PC-3 (cell line): Measurements from ENCODE around the gene DLX5. TPM values are rescaled to one million over a fixed set of nuclear protein-coding genes. Genes with fewer than 3 reads are reported as not detected.

Experiments used
- ATAC-seq: fragments of 200-7000 bp; cut with Tn5 transposase; 2 replicates; pipeline ENCODE4 v1.9.1; 2020; ENCODE audit warnings: mild to moderate bottlenecking, moderate library complexity
- BruUV-seq: library from RNA; stranded (reverse); fragments of 400-500 nt; replicated peaks from 2 replicates; lab custom pipeline; 2021; lab: Mats Ljungman, UMichigan
- CTCF ChIA-PET: fragments of 300-600 bp; sonication (Branson Sonifier 250); formaldehyde crosslinking; loops from one replicate; lab custom pipeline; 2022; ENCODE audit warnings: antibody characterized with exemption; lab: Charles Lee
- POLR2A ChIA-PET: fragments of 300-600 bp; sonication (Branson Sonifier 250); formaldehyde crosslinking; loops from one replicate; lab custom pipeline; 2022; ENCODE audit warnings: antibody characterized with exemption; ENCODE audit not compliant: unreplicated experiment; lab: Charles Lee
- DNase-seq: peaks from one replicate; pipeline ENCODE4 v3.0.0-alpha.2; 2015
- H2AFZ ChIP-seq: fragments of 300-600 bp; sonication (generic); 2 replicates; pipeline ENCODE4 v1.6.0; 2016; ENCODE audit warnings: antibody characterized with exemption, low read length
- H3F3A ChIP-seq: fragments of 300-600 bp; sonication (generic); one replicate; pipeline ENCODE4 v1.6.0; 2017; ENCODE audit warnings: antibody characterized with exemption, low read length, control low read depth, mild to moderate bottlenecking; ENCODE audit not compliant: unreplicated experiment
- H3K27ac ChIP-seq: fragments of 300-600 bp; sonication (generic); 2 replicates; pipeline ENCODE4 v1.5.1; 2016; ENCODE audit warnings: mild to moderate bottlenecking, low read length
- H3K27me3 ChIP-seq: fragments of 300-600 bp; sonication (generic); 2 replicates; pipeline ENCODE4 v1.6.1; 2016; ENCODE audit warnings: low read length, mixed read lengths
- H3K36me3 ChIP-seq: fragments of 300-600 bp; sonication (generic); 2 replicates; pipeline ENCODE4 v1.6.1; 2016; ENCODE audit warnings: low read depth, mixed run types, low read length, mixed read lengths
- H3K4me1 ChIP-seq: fragments of 300-600 bp; sonication (generic); 2 replicates; pipeline ENCODE4 v1.5.1; 2016; ENCODE audit warnings: low read length; ENCODE audit not compliant: insufficient read depth
- H3K4me2 ChIP-seq: fragments of 300-600 bp; sonication (generic); 2 replicates; pipeline ENCODE4 v1.6.0; 2016; ENCODE audit warnings: low read length
- H3K4me3 ChIP-seq: fragments of 300-600 bp; sonication (generic); 2 replicates; pipeline ENCODE4 v1.5.1; 2016; ENCODE audit warnings: mild to moderate bottlenecking, low read length, mixed read lengths
- H3K79me2 ChIP-seq: fragments of 300-600 bp; sonication (generic); 2 replicates; pipeline ENCODE4 v1.6.1; 2017; ENCODE audit warnings: low read length, mixed read lengths
- H3K9ac ChIP-seq: fragments of 300-600 bp; sonication (generic); 2 replicates; pipeline ENCODE4 v1.6.0; 2016; ENCODE audit warnings: mild to moderate bottlenecking, low read length
- H3K9me2 ChIP-seq: fragments of 300-600 bp; sonication (generic); replicated peaks from 2 replicates; pipeline ENCODE4 v1.6.1; 2016; ENCODE audit warnings: mixed run types, low read length, mixed read lengths
- H3K9me3 ChIP-seq: fragments of 300-600 bp; sonication (generic); 2 replicates; pipeline ENCODE4 v1.6.1; 2016; ENCODE audit warnings: low read length, mixed read lengths
- H4K20me1 ChIP-seq: fragments of 300-600 bp; sonication (generic); 2 replicates; pipeline ENCODE4 v1.6.1; 2016; ENCODE audit warnings: low read length, mixed read lengths
- EZH2 ChIP-seq: fragments of 300-600 bp; sonication (generic); IDR thresholded peaks from one replicate; pipeline ENCODE4 v1.6.1; 2017; ENCODE audit warnings: antibody characterized with exemption, mild to moderate bottlenecking, low read length; ENCODE audit not compliant: unreplicated experiment
- EZH2phosphoT487 ChIP-seq: fragments of 300-600 bp; sonication (generic); IDR thresholded peaks from 2 replicates; pipeline ENCODE4 v1.6.1; 2018; ENCODE audit warnings: mild to moderate bottlenecking, antibody characterized with exemption, low read length, borderline replicate concordance
- intact Hi-C: fragments of 100-400 bp; cut with micrococcal nuclease; formaldehyde crosslinking; loops from 2 replicates; pipeline ENCODE4 v1.9.0; 2023
- total RNA-seq: library from RNA; depleted of rRNA; stranded (reverse); fragments of >200 nt; gene quantifications from 2 replicates; pipeline ENCODE4 v1.2.3, GENCODE V29; 2014
- TF ChIP-seq, protein P1 (sequence below): fragments of 300-600 bp; sonication (generic); conservative IDR thresholded peaks from 2 replicates; pipeline ENCODE4 v1.5.1; 2017; ENCODE audit warnings: antibody characterized with exemption, low read depth, mild to moderate bottlenecking, low read length

DLX5 gene
- total RNA-seq, 1 experiment from 2014 or later = 0.15 TPM

DNA sequence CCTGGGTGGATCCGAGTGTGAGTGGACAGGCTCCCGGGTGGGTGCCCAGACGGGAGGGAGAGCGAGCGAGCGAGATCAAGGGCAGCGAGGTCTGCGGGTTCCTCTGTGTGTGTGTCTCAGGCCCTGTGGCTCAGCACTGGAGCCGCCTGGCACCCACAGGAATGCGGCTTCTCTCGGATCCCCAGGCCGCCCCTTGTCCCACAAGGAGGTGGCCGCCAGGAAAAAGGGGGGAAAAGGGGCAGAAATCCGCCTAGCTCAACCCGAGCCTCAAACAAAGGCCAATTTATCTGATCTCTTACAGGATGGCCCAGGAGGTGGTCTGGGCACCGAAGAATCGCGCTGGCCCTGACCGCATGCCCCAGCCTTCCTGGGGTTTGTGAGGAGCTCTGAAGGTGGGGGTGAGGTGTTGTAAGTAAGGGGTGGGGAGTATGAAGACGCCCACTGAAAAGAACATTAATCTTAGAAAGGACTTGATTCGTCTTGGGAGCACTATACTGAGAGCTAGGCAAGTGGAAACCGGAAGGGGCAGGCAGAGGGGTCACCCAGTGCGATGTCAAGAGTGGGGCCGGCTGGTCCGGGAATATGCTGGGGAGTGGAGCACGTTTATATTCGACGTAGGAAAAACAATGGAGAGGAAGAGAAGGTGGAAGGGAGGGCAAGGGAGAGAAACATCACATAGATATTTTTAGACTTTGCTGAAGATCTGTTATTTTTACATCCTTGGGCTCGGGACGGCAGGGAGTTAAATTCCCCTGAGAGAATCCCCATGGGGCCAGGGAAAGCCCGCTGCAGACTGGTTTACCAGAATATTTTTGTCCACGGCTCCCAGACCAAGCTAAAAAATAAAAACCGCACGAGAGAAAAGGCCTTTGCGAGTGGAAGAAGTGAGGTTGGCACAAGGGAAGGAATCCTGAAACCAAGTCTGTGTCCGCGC, 7.2 kb downstream of the DLX5 start:
- Histone ChIP-seq H3K4me1 (peaks cover 6% of the 10 kb centered on the region; the same call in 1 of the 2 replicates), H4K20me1 (no peaks in the 10 kb centered on the region), H3K4me2 (no peak overlapping the region), H2AFZ (no peak overlapping the region), H3K9me3 (no peaks in the 10 kb centered on the region), H3K27ac (no peak overlapping the region), H3K27me3 (peaks cover 33% of the 10 kb centered on the region; the same call in 1 of the 2 replicates), H3K36me3 (no peaks in the 10 kb centered on the region), H3K9ac (no peak overlapping the region), H3K79me2 (no peaks in the 10 kb centered on the region), H3F3A (no peaks in the 10 kb centered on the region), H3K4me3 (no peak overlapping the region; the same call in 1 of the 2 replicates), H3K9me2 (no peaks in the 10 kb centered on the region)
- intact Hi-C loops = no loop called here
- CTCF ChIA-PET = no interaction called here
- no peak for DNase-seq
- TF ChIP-seq, protein P1, sequence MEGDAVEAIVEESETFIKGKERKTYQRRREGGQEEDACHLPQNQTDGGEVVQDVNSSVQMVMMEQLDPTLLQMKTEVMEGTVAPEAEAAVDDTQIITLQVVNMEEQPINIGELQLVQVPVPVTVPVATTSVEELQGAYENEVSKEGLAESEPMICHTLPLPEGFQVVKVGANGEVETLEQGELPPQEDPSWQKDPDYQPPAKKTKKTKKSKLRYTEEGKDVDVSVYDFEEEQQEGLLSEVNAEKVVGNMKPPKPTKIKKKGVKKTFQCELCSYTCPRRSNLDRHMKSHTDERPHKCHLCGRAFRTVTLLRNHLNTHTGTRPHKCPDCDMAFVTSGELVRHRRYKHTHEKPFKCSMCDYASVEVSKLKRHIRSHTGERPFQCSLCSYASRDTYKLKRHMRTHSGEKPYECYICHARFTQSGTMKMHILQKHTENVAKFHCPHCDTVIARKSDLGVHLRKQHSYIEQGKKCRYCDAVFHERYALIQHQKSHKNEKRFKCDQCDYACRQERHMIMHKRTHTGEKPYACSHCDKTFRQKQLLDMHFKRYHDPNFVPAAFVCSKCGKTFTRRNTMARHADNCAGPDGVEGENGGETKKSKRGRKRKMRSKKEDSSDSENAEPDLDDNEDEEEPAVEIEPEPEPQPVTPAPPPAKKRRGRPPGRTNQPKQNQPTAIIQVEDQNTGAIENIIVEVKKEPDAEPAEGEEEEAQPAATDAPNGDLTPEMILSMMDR = no peak
- TF ChIP-seq EZH2 = no peak
- TF ChIP-seq EZH2phosphoT487 = no peak
- no TSS peak for BruUV-seq
- no peak for ATAC-seq
- POLR2A ChIA-PET = no interaction called here

DNA sequence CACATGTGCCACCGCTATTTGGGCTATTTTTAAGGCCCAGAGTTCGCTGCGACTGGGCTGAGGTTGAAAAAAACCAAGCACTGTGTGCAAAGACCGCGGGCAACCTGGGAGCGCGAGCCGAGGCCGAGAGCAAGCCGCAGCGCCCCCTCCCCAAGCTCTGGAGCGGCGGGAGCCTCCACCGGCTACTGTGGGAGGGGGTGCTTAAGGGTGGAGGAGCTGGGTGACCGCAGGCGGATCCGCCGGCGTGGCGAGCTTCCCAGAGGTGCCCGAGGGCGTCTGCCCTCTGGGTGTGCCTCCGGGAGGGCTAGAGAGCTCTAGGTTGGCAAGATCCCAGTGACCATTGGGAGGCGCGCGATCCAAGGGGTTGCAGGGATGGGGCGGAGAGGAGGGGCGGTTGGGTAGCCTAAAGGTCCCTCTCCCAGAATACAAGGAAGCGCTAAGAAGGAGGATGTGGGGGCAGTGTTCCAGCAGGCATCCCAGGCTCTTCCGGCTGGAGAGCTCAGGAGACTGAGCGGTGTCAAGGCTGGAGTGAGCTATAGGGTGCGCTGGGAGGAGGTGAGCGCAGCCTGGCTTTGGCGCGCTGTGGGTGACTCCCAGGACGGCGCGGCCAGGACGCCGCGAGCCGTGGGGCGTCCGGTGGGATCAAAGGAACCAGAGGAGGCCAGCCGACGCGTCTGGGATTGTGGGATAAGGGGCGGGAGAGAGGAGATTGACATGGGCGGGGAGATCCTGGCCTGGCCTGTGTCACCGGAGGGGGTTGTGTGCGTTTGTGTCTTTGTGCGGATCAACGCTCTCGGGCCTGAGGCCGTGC, 8.0 kb downstream of the DLX5 start:
- no peaks in the 10 kb centered on the region for H4K20me1 ChIP-seq
- peak overlapping the region; percentile 53 for H2AFZ ChIP-seq
- no peaks in the 10 kb centered on the region for H3K9me3 ChIP-seq
- BruUV-seq = no TSS peak
- H3K4me2 ChIP-seq = peak overlapping the region; percentile 85
- H3K4me3 ChIP-seq = peak overlapping the region; percentile 65
- no peak overlapping the region for H3K9ac ChIP-seq
- no peaks in the 10 kb centered on the region for H3K9me2 ChIP-seq
- peak; percentile 59 for ATAC-seq
- H3K27ac ChIP-seq = no peak overlapping the region
- peak; percentile 30 for DNase-seq
- H3K36me3 ChIP-seq = no peaks in the 10 kb centered on the region
- no peaks in the 10 kb centered on the region for H3K79me2 ChIP-seq
- POLR2A ChIA-PET = no interaction called here
- intact Hi-C loops = no loop called here
- peaks cover 6% of the 10 kb centered on the region; the same call in 1 of the 2 replicates for H3K4me1 ChIP-seq
- H3K27me3 ChIP-seq = peaks cover 42% of the 10 kb centered on the region
- CTCF ChIA-PET = interaction anchor here (0.6 kb wide), 1 partner anchor 48 kb away, joined by 4 read pairs; no protein-coding TSS in a partner anchor
- H3F3A ChIP-seq = no peaks in the 10 kb centered on the region
- TF ChIP-seq EZH2 = no peak
- TF ChIP-seq, protein P1 = peak; percentile 32; the same call in 1 of the 2 replicates
- no peak for TF ChIP-seq EZH2phosphoT487
